ENCODE data around the gene HTR1B. TPM values are rescaled to one million over a fixed set of nuclear protein-coding genes. Genes with fewer than 3 reads are reported as not detected.

Gene HTR1B
- total RNA-seq, result 1 to 10 TPM; 2.5 to 4.7 TPM
- polyA plus RNA-seq (ENCODE audit: insufficient read depth, low read depth, low replicate concordance), result 0.80 TPM
- long read RNA-seq, donor 1, partial matches to known transcripts, result 0 of 2 reads
- long read RNA-seq, donor 1, other reads (novel, unspliced or antisense), result 0 of 2 reads
- long read RNA-seq, donor 2, partial matches to known transcripts, result 0 of 3 reads
- long read RNA-seq, donor 2, other reads (novel, unspliced or antisense), result 0 of 3 reads

DNA sequence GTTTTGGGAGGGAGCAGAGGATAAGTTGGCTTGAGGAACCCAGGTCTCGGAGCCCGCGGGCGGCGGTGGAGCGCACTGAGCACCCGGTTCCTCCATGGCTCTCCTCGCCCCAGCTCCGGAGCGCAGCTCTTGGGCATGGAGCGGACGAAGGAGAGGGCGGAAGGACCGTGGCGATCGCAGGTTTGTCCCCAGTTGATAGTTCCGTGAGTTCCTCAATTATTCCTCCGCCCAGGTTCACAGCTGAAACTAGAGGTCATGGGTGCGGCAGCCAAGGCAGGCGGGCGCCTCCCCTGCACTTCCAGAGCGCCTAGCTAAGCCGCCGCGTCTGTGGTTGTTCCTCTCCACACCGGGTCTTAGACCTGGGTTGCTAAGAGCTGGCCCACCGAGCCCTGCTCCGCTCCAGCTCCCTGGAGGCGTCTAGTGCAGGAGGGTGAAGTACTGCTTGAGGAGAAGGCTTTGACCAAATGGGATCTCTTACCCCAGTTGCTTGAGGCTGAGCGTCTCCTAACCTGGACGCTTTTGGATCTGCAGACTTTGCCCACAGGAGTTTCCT, at the start of gene HTR1B:
TSS of gene HTR1B (minus strand) at position 184 of the 553 bp plus-strand sequence. CDS start at position 96, 88 bp downstream.
- Histone ChIP-seq H3K9me3 (no peaks in the 10 kb centered on the region), H3K27ac (no peak within 1 kb of the TSS), H3K27me3 (no peaks in the 10 kb centered on the region), H3K4me1 (peaks cover 4% of the 10 kb centered on the region), H3K36me3 (ENCODE audit: low read depth, missing control alignments) (no peaks in the 10 kb centered on the region), H3K4me3 (peak within 1 kb of the TSS; percentile 49 to 56)
- TF ChIP-seq CTCF (IDR thresholded peaks at IDR 0.05) (no peak), POLR2A (IDR thresholded peaks at IDR 0.05) (no peak)
- 0% methylated on average over 1 to 31 of the region's 31 CpGs for WGBS, 2 donors
- intact Hi-C loops (cut with DNase I; ENCODE audit: low total_unique reads), result no loop called here
- peak; percentile 61 for DNase-seq

- no peaks in the 10 kb centered on the region for H3K36me3 ChIP-seq (ENCODE audit: low read depth, missing control alignments)
- H3K4me3 ChIP-seq, result no peak overlapping the region
- H3K27ac ChIP-seq, result no peak overlapping the region
- no peak for DNase-seq
- no peaks in the 10 kb centered on the region for H3K4me1 ChIP-seq
- H3K9me3 ChIP-seq, result no peaks in the 10 kb centered on the region
- H3K27me3 ChIP-seq, result no peaks in the 10 kb centered on the region
- TF ChIP-seq CTCF (IDR thresholded peaks at IDR 0.05), result no peak
- no peak for TF ChIP-seq POLR2A (IDR thresholded peaks at IDR 0.05)
- intact Hi-C loops (cut with DNase I; ENCODE audit: low total_unique reads), result no loop called here
These were observed 49.3 kb upstream of the HTR1B start for GRCh38 chr6:77512554-77512953.

GRCh38 chr6:77511860-77512259, 48.6 kb upstream of the HTR1B start:
- no peak for TF ChIP-seq POLR2A (IDR thresholded peaks at IDR 0.05)
- no peak for TF ChIP-seq CTCF (IDR thresholded peaks at IDR 0.05)
- no peak overlapping the region for H3K27ac ChIP-seq
- no peak for DNase-seq
- intact Hi-C loops (cut with DNase I; ENCODE audit: low total_unique reads), result no loop called here
- no peaks in the 10 kb centered on the region for H3K27me3 ChIP-seq
- no peaks in the 10 kb centered on the region for H3K9me3 ChIP-seq
- H3K4me3 ChIP-seq, result no peak overlapping the region
- WGBS, 2 donors, result 88 to 100% methylated on average over 1 of the region's 1 CpG
- H3K4me1 ChIP-seq, result no peaks in the 10 kb centered on the region
- no peaks in the 10 kb centered on the region for H3K36me3 ChIP-seq (ENCODE audit: low read depth, missing control alignments)

GRCh38 chr6:77502981-77503380, 39.7 kb upstream of the HTR1B start:
- TF ChIP-seq POLR2A (IDR thresholded peaks at IDR 0.05), result no peak
- TF ChIP-seq CTCF (IDR thresholded peaks at IDR 0.05), result no peak
- Histone ChIP-seq H3K9me3 (no peaks in the 10 kb centered on the region), H3K36me3 (ENCODE audit: low read depth, missing control alignments) (no peaks in the 10 kb centered on the region), H3K27me3 (no peaks in the 10 kb centered on the region), H3K4me1 (no peaks in the 10 kb centered on the region), H3K27ac (no peak overlapping the region), H3K4me3 (no peak overlapping the region)
- WGBS, 2 donors, result 95 to 100% methylated on average over 1 of the region's 1 CpG
- DNase-seq, result no peak
- intact Hi-C loops (cut with DNase I; ENCODE audit: low total_unique reads), result no loop called here

DNA sequence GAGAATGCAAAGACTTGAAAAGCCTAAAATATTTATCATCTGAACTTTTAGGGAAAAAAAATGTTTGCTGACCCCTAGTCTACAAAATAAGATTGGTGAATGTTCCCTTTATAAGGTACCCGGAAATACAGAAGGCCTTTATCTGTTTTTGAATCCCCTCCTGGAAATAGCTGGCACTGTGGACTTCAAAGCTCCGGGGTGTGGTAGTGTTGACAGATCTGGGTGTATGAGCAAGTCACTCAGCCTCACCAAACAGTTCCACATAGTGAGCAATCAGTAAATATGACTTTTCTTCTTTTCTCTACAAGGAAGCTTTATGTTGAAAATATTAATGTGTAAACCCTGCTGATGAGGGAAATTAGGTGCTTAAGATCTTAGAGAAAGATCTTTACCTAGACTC, 29.2 kb upstream of the HTR1B start:
- 88 to 93% methylated on average over 2 of the region's 2 CpGs for WGBS, 2 donors
- intact Hi-C loops (cut with DNase I; ENCODE audit: low total_unique reads), result no loop called here
- no peaks in the 10 kb centered on the region for H3K27me3 ChIP-seq
- H3K9me3 ChIP-seq, result no peaks in the 10 kb centered on the region
- H3K4me1 ChIP-seq, result no peaks in the 10 kb centered on the region
- H3K36me3 ChIP-seq (ENCODE audit: low read depth, missing control alignments), result no peaks in the 10 kb centered on the region
- no peak for TF ChIP-seq CTCF (IDR thresholded peaks at IDR 0.05)
- no peak for TF ChIP-seq POLR2A (IDR thresholded peaks at IDR 0.05)
- no peak overlapping the region for H3K27ac ChIP-seq
- DNase-seq, result no peak
- no peak overlapping the region for H3K4me3 ChIP-seq

All from testis (tissue), 5 donors.